Neural progenitor cell (in vitro differentiated cells): ENCODE measurements around the gene KAZN. TPM values are rescaled to one million over a fixed set of nuclear protein-coding genes. Genes with fewer than 3 reads are reported as not detected.

Experiments
- DNase-seq: peaks from one replicate; pipeline ENCODE4 v3.0.0-alpha.2; 2016; ENCODE audit warnings: low spot score
- H2AFZ ChIP-seq: fragments of 200-600 bp; sonication (generic); replicated peaks from 2 replicates; pipeline ENCODE4 v1.6.1; 2016; ENCODE audit warnings: antibody characterized with exemption
- H3F3A ChIP-seq: fragments of 200-600 bp; sonication (generic); 2 replicates; pipeline ENCODE4 v1.6.1; 2016; ENCODE audit warnings: antibody characterized with exemption, low read depth
- H3K27ac ChIP-seq: fragments of 200-600 bp; sonication (generic); 2 replicates; pipeline ENCODE4 v1.5.1; 2016; ENCODE audit warnings: mild to moderate bottlenecking
- H3K27me3 ChIP-seq: fragments of 200-600 bp; sonication (generic); 2 replicates; pipeline ENCODE4 v1.6.1; 2016; ENCODE audit warnings: mild to moderate bottlenecking, moderate library complexity
- H3K36me3 ChIP-seq: fragments of 200-600 bp; sonication (generic); 2 replicates; pipeline ENCODE4 v1.5.1; 2016
- H3K4me1 ChIP-seq: fragments of 200-600 bp; sonication (generic); 2 replicates; pipeline ENCODE4 v1.6.1; 2016; ENCODE audit warnings: mixed run types
- H3K4me2 ChIP-seq: fragments of 200-600 bp; sonication (generic); 2 replicates; pipeline ENCODE4 v1.6.1; 2016
- H3K4me3 ChIP-seq: fragments of 200-600 bp; sonication (generic); 2 replicates; pipeline ENCODE4 v1.5.1; 2016
- H3K79me2 ChIP-seq: fragments of 200-600 bp; sonication (generic); 2 replicates; pipeline ENCODE4 v1.6.1; 2016; ENCODE audit warnings: low read depth
- H3K9ac ChIP-seq: fragments of 200-600 bp; sonication (generic); 2 replicates; pipeline ENCODE4 v1.6.1; 2016
- H3K9me3 ChIP-seq: fragments of 200-600 bp; sonication (generic); 2 replicates; pipeline ENCODE4 v1.5.1; 2016; ENCODE audit warnings: low read depth
- H4K20me1 ChIP-seq: fragments of 200-600 bp; sonication (generic); 2 replicates; pipeline ENCODE4 v1.6.1; 2016; ENCODE audit warnings: low read depth
- H3K27ac Mint-ChIP-seq: 3 replicates; pipeline ENCODE4 v1.8.0; 2021; ENCODE audit warnings: mixed read lengths
- H3K27me3 Mint-ChIP-seq: 2 replicates; pipeline ENCODE4 v1.8.0; 2022; ENCODE audit warnings: low read depth, mild to moderate bottlenecking, inconsistent platforms, moderate library complexity, mixed read lengths; ENCODE audit not compliant: insufficient read depth
- H3K36me3 Mint-ChIP-seq: 3 replicates; pipeline ENCODE4 v1.8.0; 2021; ENCODE audit warnings: mixed read lengths
- H3K4me1 Mint-ChIP-seq: 3 replicates; pipeline ENCODE4 v1.8.0; 2021; ENCODE audit warnings: mixed read lengths
- H3K4me3 Mint-ChIP-seq: 3 replicates; pipeline ENCODE4 v1.8.0; 2021; ENCODE audit warnings: mild to moderate bottlenecking, moderate library complexity, mixed read lengths
- H3K9me3 Mint-ChIP-seq: 3 replicates; pipeline ENCODE4 v1.8.0; 2020; ENCODE audit warnings: mixed read lengths
- CTCF ChIP-seq: fragments of 200-600 bp; sonication (generic); IDR thresholded peaks from 2 replicates; pipeline ENCODE4 v1.5.1; 2017; ENCODE audit warnings: antibody characterized with exemption, mild to moderate bottlenecking
- EZH2 ChIP-seq: fragments of 200-600 bp; sonication (generic); IDR thresholded peaks from 2 replicates; pipeline ENCODE4 v1.6.1; 2017; ENCODE audit warnings: antibody characterized with exemption, mild to moderate bottlenecking, moderate library complexity
- EZH2phosphoT487 ChIP-seq: fragments of 200-600 bp; sonication (generic); IDR thresholded peaks from 2 replicates; pipeline ENCODE4 v1.6.1; 2017; ENCODE audit warnings: antibody characterized with exemption
- total RNA-seq: library from RNA; depleted of rRNA; stranded (reverse); fragments of >200 nt; gene quantifications from 2 replicates; pipeline ENCODE4 v1.2.3, GENCODE V29; 2015; ENCODE audit warnings: low replicate concordance

The KAZN gene
- total RNA-seq, 1 donor from 2014 or later: 6.1 TPM

- Histone ChIP-seq H3K27me3 (peaks cover 19% of the 10 kb centered on the region), H4K20me1 (peaks cover 24% of the 10 kb centered on the region), H3F3A (peaks cover 11% of the 10 kb centered on the region), H3K9ac (no peak overlapping the region), H3K9me3 (no peaks in the 10 kb centered on the region), H3K4me3 (no peak overlapping the region), H3K36me3 (no peaks in the 10 kb centered on the region), H3K79me2 (no peaks in the 10 kb centered on the region), H3K27ac (no peak overlapping the region), H3K4me2 (no peak overlapping the region), H3K4me1 (peaks cover 27% of the 10 kb centered on the region), H2AFZ (no peak overlapping the region)
- Mint-ChIP-seq H3K36me3 (peaks cover 4% of the 10 kb centered on the region), H3K27ac (no peak overlapping the region), H3K27me3 (peaks cover 11% of the 10 kb centered on the region), H3K4me1 (peaks cover 54% of the 10 kb centered on the region), H3K4me3 (no peak overlapping the region), H3K9me3 (no peaks in the 10 kb centered on the region)
- no peak for DNase-seq
- TF ChIP-seq EZH2 (no peak), CTCF (no peak), EZH2phosphoT487 (no peak)
These were observed 560.2 kb downstream of the KAZN start for GRCh38 chr1:15158506-15159165.

- Histone ChIP-seq H3K36me3 (no peaks in the 10 kb centered on the region), H3K9me3 (no peaks in the 10 kb centered on the region), H3K27ac (no peak overlapping the region), H3K79me2 (no peaks in the 10 kb centered on the region), H3K9ac (no peak overlapping the region), H3K4me2 (no peak overlapping the region), H2AFZ (no peak overlapping the region), H3F3A (peaks cover 11% of the 10 kb centered on the region), H3K4me3 (no peak overlapping the region), H3K27me3 (peaks cover 14% of the 10 kb centered on the region), H3K4me1 (peaks cover 27% of the 10 kb centered on the region), H4K20me1 (peaks cover 23% of the 10 kb centered on the region)
- Mint-ChIP-seq H3K27me3 (peaks cover 10% of the 10 kb centered on the region), H3K27ac (no peak overlapping the region), H3K36me3 (peaks cover 4% of the 10 kb centered on the region), H3K4me3 (no peak overlapping the region), H3K4me1 (peaks cover 53% of the 10 kb centered on the region), H3K9me3 (no peaks in the 10 kb centered on the region)
- no peak for TF ChIP-seq EZH2phosphoT487
- TF ChIP-seq CTCF: no peak
- DNase-seq: no peak
These were observed 560.7 kb downstream of the KAZN start for GRCh38 chr1:15159166-15159555.

- no peak overlapping the region for H3K4me3 Mint-ChIP-seq
- Histone ChIP-seq H3K27ac (no peak overlapping the region), H3F3A (no peaks in the 10 kb centered on the region), H3K4me3 (no peak overlapping the region), H3K4me1 (peaks cover 17% of the 10 kb centered on the region), H4K20me1 (peaks cover 11% of the 10 kb centered on the region), H3K9ac (no peak overlapping the region), H2AFZ (no peak overlapping the region), H3K79me2 (no peaks in the 10 kb centered on the region), H3K9me3 (no peaks in the 10 kb centered on the region), H3K36me3 (no peaks in the 10 kb centered on the region), H3K4me2 (no peak overlapping the region), H3K27me3 (no peaks in the 10 kb centered on the region)
- no peak overlapping the region for H3K27ac Mint-ChIP-seq
- peaks cover 6% of the 10 kb centered on the region for H3K27me3 Mint-ChIP-seq
- H3K4me1 Mint-ChIP-seq: peaks cover 42% of the 10 kb centered on the region
- no peaks in the 10 kb centered on the region for H3K9me3 Mint-ChIP-seq
- H3K36me3 Mint-ChIP-seq: peaks cover 6% of the 10 kb centered on the region
- TF ChIP-seq CTCF: no peak
- TF ChIP-seq EZH2phosphoT487: no peak
- no peak for TF ChIP-seq EZH2
- DNase-seq: no peak
These were observed 562.1 kb downstream of the KAZN start for GRCh38 chr1:15160626-15161025.
